ENCODE measurements around the gene LPIN1.
A peak's percentile ranks its signal among the peaks of the same experiment; 100 is the strongest.
"Not testable (repeated sequence)": the region's sequence is repeated elsewhere in the genome, so short reads cannot be mapped to it uniquely, and the experiment has no call there.

Gene LPIN1

GRCh38 chr2:11844798-11845197, 98.4 kb downstream of the LPIN1 start:
- DNase-seq, result not testable (repeated sequence)

- not testable (repeated sequence) for DNase-seq
These were observed 101.5 kb downstream of the LPIN1 start for GRCh38 chr2:11847935-11848334.

- no peak for DNase-seq
These were observed 103.7 kb downstream of the LPIN1 start for GRCh38 chr2:11850082-11850481.

- no peak for DNase-seq
These were observed 106.2 kb downstream of the LPIN1 start for GRCh38 chr2:11852526-11853196.

GRCh38 chr2:11853197-11853588, 106.8 kb downstream of the LPIN1 start:
- no peak for DNase-seq

GRCh38 chr2:11855064-11855760, 108.8 kb downstream of the LPIN1 start:
- no peak for DNase-seq

- no peak for DNase-seq
These were observed 109.7 kb downstream of the LPIN1 start for GRCh38 chr2:11856095-11856494.

GRCh38 chr2:11858883-11859282, 112.5 kb downstream of the LPIN1 start:
- no peak for DNase-seq

GRCh38 chr2:11859975-11860374, 113.5 kb downstream of the LPIN1 start:
- not testable (repeated sequence) for DNase-seq

GRCh38 chr2:11861044-11861443, 114.6 kb downstream of the LPIN1 start:
- DNase-seq, result no peak

- DNase-seq, result no peak
These were observed 115.6 kb downstream of the LPIN1 start for GRCh38 chr2:11862049-11862448.

GRCh38 chr2:11863103-11863502, 116.7 kb downstream of the LPIN1 start:
- no peak for DNase-seq

GRCh38 chr2:11863513-11864328, 117.3 kb downstream of the LPIN1 start:
- peak; percentile 23 to 46 (median 38) for DNase-seq

GRCh38 chr2:11864724-11865123, 118.3 kb downstream of the LPIN1 start:
- DNase-seq, result no peak

GRCh38 chr2:11865378-11865777, 118.9 kb downstream of the LPIN1 start:
- DNase-seq, result no peak

GRCh38 chr2:11865805-11866204, 119.4 kb downstream of the LPIN1 start:
- DNase-seq, result no peak

- no peak for DNase-seq
These were observed 120.2 kb downstream of the LPIN1 start for GRCh38 chr2:11866358-11867335.

GRCh38 chr2:11867926-11868325, 121.5 kb downstream of the LPIN1 start:
- DNase-seq, result no peak

GRCh38 chr2:11869391-11869991, 123.1 kb downstream of the LPIN1 start:
- DNase-seq, result no peak

- no peak for DNase-seq
These were observed 123.6 kb downstream of the LPIN1 start for GRCh38 chr2:11870064-11870463.

GRCh38 chr2:11870584-11870983, 124.2 kb downstream of the LPIN1 start:
- no peak for DNase-seq

- no peak for DNase-seq
These were observed 125.0 kb downstream of the LPIN1 start for GRCh38 chr2:11871421-11871820.
